ENCODE measurements around the gene C10orf71.

Gene C10orf71

DNA sequence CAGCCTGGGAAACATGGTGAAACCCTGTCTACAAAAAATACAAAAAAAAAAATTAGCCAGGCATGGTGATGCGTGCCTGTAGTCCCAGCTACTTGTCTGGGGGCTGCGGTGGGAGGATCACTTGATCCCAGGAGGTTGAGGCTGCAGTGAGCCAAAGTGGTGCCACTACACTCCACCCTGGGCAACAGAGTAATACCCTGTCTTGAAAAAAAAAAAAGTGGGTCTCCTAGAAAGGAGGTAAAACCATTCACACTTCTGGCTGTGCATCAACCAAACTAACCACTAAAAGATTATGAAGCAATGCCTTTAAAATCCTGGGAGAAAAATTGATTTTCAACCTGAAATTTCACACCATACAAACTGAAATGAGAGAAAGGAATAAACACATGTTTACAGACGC is 35.4 kb upstream of the C10orf71 start:
- TF ChIP-seq EZH2phosphoT487 (IDR thresholded peaks at IDR 0.05; ENCODE audit: borderline replicate concordance, low read length): no peak
- TF ChIP-seq, protein P1, sequence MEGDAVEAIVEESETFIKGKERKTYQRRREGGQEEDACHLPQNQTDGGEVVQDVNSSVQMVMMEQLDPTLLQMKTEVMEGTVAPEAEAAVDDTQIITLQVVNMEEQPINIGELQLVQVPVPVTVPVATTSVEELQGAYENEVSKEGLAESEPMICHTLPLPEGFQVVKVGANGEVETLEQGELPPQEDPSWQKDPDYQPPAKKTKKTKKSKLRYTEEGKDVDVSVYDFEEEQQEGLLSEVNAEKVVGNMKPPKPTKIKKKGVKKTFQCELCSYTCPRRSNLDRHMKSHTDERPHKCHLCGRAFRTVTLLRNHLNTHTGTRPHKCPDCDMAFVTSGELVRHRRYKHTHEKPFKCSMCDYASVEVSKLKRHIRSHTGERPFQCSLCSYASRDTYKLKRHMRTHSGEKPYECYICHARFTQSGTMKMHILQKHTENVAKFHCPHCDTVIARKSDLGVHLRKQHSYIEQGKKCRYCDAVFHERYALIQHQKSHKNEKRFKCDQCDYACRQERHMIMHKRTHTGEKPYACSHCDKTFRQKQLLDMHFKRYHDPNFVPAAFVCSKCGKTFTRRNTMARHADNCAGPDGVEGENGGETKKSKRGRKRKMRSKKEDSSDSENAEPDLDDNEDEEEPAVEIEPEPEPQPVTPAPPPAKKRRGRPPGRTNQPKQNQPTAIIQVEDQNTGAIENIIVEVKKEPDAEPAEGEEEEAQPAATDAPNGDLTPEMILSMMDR (IDR thresholded peaks at IDR 0.05; ENCODE audit: low read depth, low read length, poor library complexity, severe bottlenecking): no peak
- H3K9me3 ChIP-seq (ENCODE audit: control insufficient read depth, insufficient read depth, low read length): no peaks in the 10 kb centered on the region

DNA sequence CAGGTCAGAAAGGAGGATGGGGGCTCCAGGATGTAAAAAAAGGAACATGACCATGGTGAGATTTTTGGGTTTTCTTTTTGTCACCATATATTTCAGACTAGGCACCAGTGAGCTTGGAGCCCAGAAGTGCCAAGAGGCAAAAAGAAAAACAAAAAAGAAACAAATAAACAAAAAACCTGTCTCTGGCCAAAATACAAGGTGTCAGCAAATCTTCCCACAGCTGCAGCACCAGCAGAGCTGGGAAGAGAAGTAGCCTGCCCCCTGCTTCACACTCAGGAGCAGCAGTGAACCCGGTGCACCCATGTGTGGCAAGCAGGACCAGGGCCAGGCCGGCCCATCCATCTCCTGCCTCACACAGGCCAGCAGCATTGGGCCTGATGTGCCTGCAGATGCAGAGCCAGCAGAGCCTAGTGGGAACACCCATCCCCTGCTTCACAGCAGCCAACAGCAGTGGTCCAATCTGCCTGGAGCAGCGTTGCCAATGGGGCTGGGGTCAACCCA is 34.7 kb upstream of the C10orf71 start:
- Histone ChIP-seq H3F3A (ENCODE audit: control insufficient read depth, insufficient read depth) (no peaks in the 10 kb centered on the region), H3K4me1 (ENCODE audit: control insufficient read depth, low read length) (no peaks in the 10 kb centered on the region), H4K20me1 (ENCODE audit: control insufficient read depth, insufficient read depth, low read depth, low read length) (no peaks in the 10 kb centered on the region), H3K4me2 (ENCODE audit: low read length) (no peak overlapping the region), H3K27me3 (ENCODE audit: control insufficient read depth, low read length) (0 out of 2 replicates have a peak, but pooled peaks cover 4% of the 10 kb centered on the region), H3K27ac (ENCODE audit: low read depth, low read length) (no peak overlapping the region), H3K9me2 (replicated peaks; ENCODE audit: control insufficient read depth, low read length) (no peaks in the 10 kb centered on the region), H3K36me3 (ENCODE audit: control insufficient read depth, low read length) (no peaks in the 10 kb centered on the region), H3K79me2 (ENCODE audit: control insufficient read depth, low read length) (no peaks in the 10 kb centered on the region), H3K9me3 (ENCODE audit: control insufficient read depth, insufficient read depth, low read length) (no peaks in the 10 kb centered on the region), H3K4me3 (ENCODE audit: low read length) (no peak overlapping the region)
- TF ChIP-seq, protein P1 (IDR thresholded peaks at IDR 0.05; ENCODE audit: low read depth, low read length, poor library complexity, severe bottlenecking): no peak
- no peak for TF ChIP-seq EZH2phosphoT487 (IDR thresholded peaks at IDR 0.05; ENCODE audit: borderline replicate concordance, low read length)

More for the DNA sequence above, 35.4 kb upstream of the C10orf71 start:
- Histone ChIP-seq H4K20me1 (ENCODE audit: control insufficient read depth, insufficient read depth, low read depth, low read length) (no peaks in the 10 kb centered on the region), H3K4me1 (ENCODE audit: control insufficient read depth, low read length) (no peaks in the 10 kb centered on the region), H3K9me2 (replicated peaks; ENCODE audit: control insufficient read depth, low read length) (no peaks in the 10 kb centered on the region), H3F3A (ENCODE audit: control insufficient read depth, insufficient read depth) (no peaks in the 10 kb centered on the region), H3K79me2 (ENCODE audit: control insufficient read depth, low read length) (no peaks in the 10 kb centered on the region), H3K27ac (ENCODE audit: low read depth, low read length) (no peak overlapping the region), H3K27me3 (ENCODE audit: control insufficient read depth, low read length) (0 out of 2 replicates have a peak, but pooled peaks cover 4% of the 10 kb centered on the region), H3K36me3 (ENCODE audit: control insufficient read depth, low read length) (no peaks in the 10 kb centered on the region), H3K4me3 (ENCODE audit: low read length) (no peak overlapping the region), H3K4me2 (ENCODE audit: low read length) (no peak overlapping the region)

GRCh38 chr10:49265885-49266284 is 33.1 kb upstream of the C10orf71 start:
- Histone ChIP-seq H3K4me2 (ENCODE audit: low read length) (no peak overlapping the region), H3K27ac (ENCODE audit: low read depth, low read length) (no peak overlapping the region), H3K4me3 (ENCODE audit: low read length) (no peak overlapping the region), H3K9me2 (replicated peaks; ENCODE audit: control insufficient read depth, low read length) (no peaks in the 10 kb centered on the region), H3K36me3 (ENCODE audit: control insufficient read depth, low read length) (no peaks in the 10 kb centered on the region), H4K20me1 (ENCODE audit: control insufficient read depth, insufficient read depth, low read depth, low read length) (no peaks in the 10 kb centered on the region), H3K9me3 (ENCODE audit: control insufficient read depth, insufficient read depth, low read length) (no peaks in the 10 kb centered on the region), H3K27me3 (ENCODE audit: control insufficient read depth, low read length) (0 out of 2 replicates have a peak, but pooled peaks cover 4% of the 10 kb centered on the region), H3F3A (ENCODE audit: control insufficient read depth, insufficient read depth) (no peaks in the 10 kb centered on the region), H3K4me1 (ENCODE audit: control insufficient read depth, low read length) (no peaks in the 10 kb centered on the region), H3K79me2 (ENCODE audit: control insufficient read depth, low read length) (no peaks in the 10 kb centered on the region)
- TF ChIP-seq, protein P1 (IDR thresholded peaks at IDR 0.05; ENCODE audit: low read depth, low read length, poor library complexity, severe bottlenecking): no peak
- TF ChIP-seq EZH2phosphoT487 (IDR thresholded peaks at IDR 0.05; ENCODE audit: borderline replicate concordance, low read length): no peak

Data from DOHH2 (cell line).